ENCODE data around the gene FCN2.

The FCN2 gene

GRCh38 chr9:134887219-134887618 is 6.6 kb downstream of the FCN2 start:
- Histone ChIP-seq H3K27me3 (ENCODE audit: insufficient read depth, low read depth, severe bottlenecking) (no peaks in the 10 kb centered on the region), H3K36me3 (no peaks in the 10 kb centered on the region), H3K27ac (no peak overlapping the region), H3K4me3 (ENCODE audit: low read depth, low read length) (no peak overlapping the region), H3K9me3 (ENCODE audit: severe bottlenecking) (peaks cover 3% of the 10 kb centered on the region)
- DNase-seq, result no peak
- TF ChIP-seq CTCF (IDR thresholded peaks at IDR 0.05; ENCODE audit: low read depth, low read length), result no peak

- TF ChIP-seq CTCF (IDR thresholded peaks at IDR 0.05; ENCODE audit: low read depth, low read length), result no peak
- no peak for DNase-seq
- Histone ChIP-seq H3K27me3 (ENCODE audit: insufficient read depth, low read depth, severe bottlenecking) (no peaks in the 10 kb centered on the region), H3K36me3 (no peaks in the 10 kb centered on the region), H3K4me3 (ENCODE audit: low read depth, low read length) (no peak overlapping the region), H3K9me3 (ENCODE audit: severe bottlenecking) (peaks cover 2% of the 10 kb centered on the region), H3K27ac (peak overlapping the region; percentile 20; the same call in 1 of the 2 replicates)
Observed at GRCh38 chr9:134887686-134888602, 7.3 kb downstream of the FCN2 start.

GRCh38 chr9:134888603-134889190 is 8.1 kb downstream of the FCN2 start:
- no peak for DNase-seq
- Histone ChIP-seq H3K4me3 (ENCODE audit: low read depth, low read length) (no peak overlapping the region), H3K36me3 (no peaks in the 10 kb centered on the region), H3K27ac (no peak overlapping the region), H3K27me3 (ENCODE audit: insufficient read depth, low read depth, severe bottlenecking) (no peaks in the 10 kb centered on the region), H3K9me3 (ENCODE audit: severe bottlenecking) (no peaks in the 10 kb centered on the region)
- no peak for TF ChIP-seq CTCF (IDR thresholded peaks at IDR 0.05; ENCODE audit: low read depth, low read length)

GRCh38 chr9:134889386-134890154 is 9.0 kb downstream of the FCN2 start:
- DNase-seq, result no peak
- Histone ChIP-seq H3K4me3 (ENCODE audit: low read depth, low read length) (no peak overlapping the region), H3K36me3 (no peaks in the 10 kb centered on the region), H3K27me3 (ENCODE audit: insufficient read depth, low read depth, severe bottlenecking) (no peaks in the 10 kb centered on the region), H3K27ac (no peak overlapping the region), H3K9me3 (ENCODE audit: severe bottlenecking) (peaks cover 3% of the 10 kb centered on the region)
- TF ChIP-seq CTCF (IDR thresholded peaks at IDR 0.05; ENCODE audit: low read depth, low read length), result no peak

GRCh38 chr9:134890155-134890495 is 9.5 kb downstream of the FCN2 start:
- no peak for TF ChIP-seq CTCF (IDR thresholded peaks at IDR 0.05; ENCODE audit: low read depth, low read length)
- Histone ChIP-seq H3K9me3 (ENCODE audit: severe bottlenecking) (peaks cover 7% of the 10 kb centered on the region), H3K27ac (no peak overlapping the region), H3K36me3 (no peaks in the 10 kb centered on the region), H3K27me3 (ENCODE audit: insufficient read depth, low read depth, severe bottlenecking) (no peaks in the 10 kb centered on the region), H3K4me3 (ENCODE audit: low read depth, low read length) (no peak overlapping the region)
- DNase-seq, result no peak
